Erythroblast (primary cell): ENCODE results near the gene TRIM46.
"Not testable (repeated sequence)": the region's sequence is repeated elsewhere in the genome, so short reads cannot be mapped to it uniquely, and the experiment has no call there.

Experiments used
- DNase-seq, 2 experiments: peaks; one replicate each; lab custom pipeline; 2025; lab: John Stamatoyannopoulos, UW
- GATA1 ChIP-seq: IDR thresholded peaks from 2 replicates; pipeline ENCODE4 v1.6.1; 2011; ENCODE audit warnings: low read depth, mild to moderate bottlenecking, control low read depth, low read length, moderate library complexity
- POLR2A ChIP-seq: IDR thresholded peaks from 2 replicates; pipeline ENCODE4 v1.6.1; 2011; ENCODE audit warnings: mild to moderate bottlenecking, low read length

Gene TRIM46

DNA sequence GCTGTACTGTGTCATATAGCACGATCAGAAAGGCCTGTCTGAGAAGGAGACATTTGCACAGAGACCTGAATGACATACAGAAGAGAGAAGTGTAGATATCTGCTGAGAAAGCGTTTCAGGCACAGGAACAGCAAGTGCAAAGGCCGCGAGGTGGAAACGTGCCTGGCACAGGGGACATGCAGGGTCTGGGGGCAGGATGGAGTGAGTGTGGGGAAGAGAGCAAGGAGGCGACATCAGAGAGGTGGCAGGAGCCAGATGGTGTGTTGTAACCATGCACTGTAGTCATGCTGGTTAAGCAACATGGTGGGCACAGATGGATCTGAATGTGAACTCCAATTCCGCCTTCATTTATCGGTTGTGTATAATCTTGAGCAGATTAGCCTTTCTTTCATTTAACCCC is 13.5 kb upstream of the TRIM46 start:
- DNase-seq: no peak
- TF ChIP-seq GATA1: no peak
- no peak for TF ChIP-seq POLR2A

DNA sequence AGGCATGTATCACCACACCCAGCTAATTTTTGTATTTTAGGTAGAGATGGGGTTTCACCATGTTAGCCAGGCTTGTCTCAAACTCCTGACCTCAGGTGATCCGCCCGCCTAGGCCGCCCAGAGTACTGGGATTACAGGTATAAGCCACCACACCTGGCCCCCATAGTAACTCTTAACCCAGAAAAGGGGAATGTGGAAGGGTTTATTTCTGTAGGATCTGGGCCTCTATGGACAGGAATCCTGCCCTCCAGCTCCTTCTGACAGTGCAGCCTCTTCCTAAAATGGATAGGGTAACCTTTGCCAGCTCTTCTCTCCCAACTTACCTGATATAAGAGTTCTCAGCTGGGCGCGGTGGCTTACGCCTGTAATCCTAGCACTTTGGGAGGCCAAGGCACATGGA is 11.0 kb upstream of the TRIM46 start:
- not testable (repeated sequence) for DNase-seq

DNA sequence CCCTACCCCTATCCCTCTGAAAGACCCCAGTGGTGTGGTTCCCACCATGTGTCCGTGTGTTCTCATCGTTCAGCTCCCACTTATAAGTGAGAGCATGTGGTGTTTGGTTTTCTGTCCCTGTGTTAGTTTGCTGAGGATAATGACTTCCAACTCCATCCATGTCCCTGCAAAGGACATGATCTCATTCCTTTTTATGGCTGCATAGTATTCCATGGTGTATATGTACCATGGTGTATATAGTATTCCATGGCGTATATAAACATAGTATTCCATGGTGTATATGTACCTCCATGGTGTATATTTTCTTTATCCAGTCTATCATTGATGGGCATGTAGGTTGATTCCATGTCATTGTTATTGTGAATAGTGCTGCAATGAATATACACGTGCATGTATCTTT is 9.9 kb upstream of the TRIM46 start:
- DNase-seq: not testable (repeated sequence)

DNA sequence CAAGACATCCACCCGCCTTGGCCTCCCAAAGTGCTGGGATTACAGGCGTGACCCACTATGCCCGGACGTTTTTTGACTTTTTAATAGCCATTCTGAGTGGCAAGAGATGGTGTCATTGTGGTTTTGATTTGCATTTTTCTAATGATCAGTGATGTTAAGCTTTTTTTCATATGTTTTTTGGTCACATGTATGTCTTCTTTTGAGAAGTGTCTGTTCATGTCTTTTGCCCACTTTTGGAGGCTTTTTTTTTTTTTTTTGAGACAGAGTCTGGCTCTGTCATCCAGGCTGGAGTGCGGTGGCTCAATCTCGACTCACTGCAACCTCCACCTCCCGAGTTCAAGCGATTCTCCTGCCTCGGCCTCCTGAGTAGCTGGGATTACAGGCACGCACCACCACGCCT is 9.0 kb upstream of the TRIM46 start:
- not testable (repeated sequence) for DNase-seq

DNA sequence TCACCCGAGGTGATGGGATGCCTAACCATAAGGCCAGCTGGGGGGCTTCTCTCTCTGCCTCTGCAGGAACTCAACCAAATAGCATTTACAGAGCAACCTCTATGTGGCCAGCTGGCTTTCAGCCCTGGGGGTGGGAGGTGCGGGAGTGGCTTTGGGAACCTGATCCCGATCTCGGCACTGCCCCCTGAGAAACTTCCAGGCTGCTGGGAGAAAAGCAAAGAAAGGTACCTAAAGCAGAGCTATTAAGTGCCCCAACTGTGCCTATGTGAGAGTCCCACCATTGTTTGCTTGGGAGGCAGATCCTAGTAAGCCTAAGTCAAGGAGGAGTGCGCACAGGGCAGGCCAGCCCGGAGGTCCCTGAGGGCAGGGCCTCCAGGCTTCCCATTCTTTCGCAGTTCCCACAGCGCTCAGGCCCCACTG is 7.6 kb upstream of the TRIM46 start:
- TF ChIP-seq POLR2A (no peak), GATA1 (no peak)
- DNase-seq: no peak

DNA sequence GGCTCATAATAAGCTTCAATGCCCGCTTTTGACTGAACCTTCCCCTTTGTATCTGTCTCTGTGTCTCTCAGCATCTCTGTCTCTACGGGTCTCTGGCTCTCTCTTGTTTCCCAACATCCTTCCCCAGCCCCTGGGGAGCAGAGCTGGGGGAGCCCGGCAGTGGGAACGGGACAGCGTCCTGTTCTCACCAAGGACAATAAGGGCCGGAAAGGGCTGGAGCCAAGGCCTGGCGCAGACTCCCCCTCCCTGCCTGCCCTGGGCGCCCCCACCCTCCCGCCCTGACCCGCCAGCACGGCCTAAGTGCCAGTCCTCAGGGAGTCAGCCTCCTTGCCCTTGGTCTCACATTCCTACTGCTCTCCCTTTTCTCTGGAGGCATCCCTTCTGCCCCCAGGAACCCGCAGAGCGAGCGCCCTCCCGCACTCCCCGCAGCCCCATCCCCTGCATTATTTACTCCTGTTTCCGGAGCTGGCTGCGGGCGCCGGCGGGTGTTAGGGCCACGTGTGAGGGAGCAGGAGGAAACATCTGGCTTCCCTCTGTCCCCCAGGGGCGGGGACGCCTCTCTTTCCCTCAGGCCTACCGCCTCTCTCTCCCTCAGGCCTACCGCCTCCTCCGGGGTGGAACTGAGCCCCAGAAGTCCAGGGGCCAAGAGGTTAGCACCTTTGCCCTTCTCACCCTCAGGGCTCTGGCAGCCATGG is 7.0 kb upstream of the TRIM46 start:
- DNase-seq: no peak
- no peak for TF ChIP-seq POLR2A
- no peak for TF ChIP-seq GATA1

DNA sequence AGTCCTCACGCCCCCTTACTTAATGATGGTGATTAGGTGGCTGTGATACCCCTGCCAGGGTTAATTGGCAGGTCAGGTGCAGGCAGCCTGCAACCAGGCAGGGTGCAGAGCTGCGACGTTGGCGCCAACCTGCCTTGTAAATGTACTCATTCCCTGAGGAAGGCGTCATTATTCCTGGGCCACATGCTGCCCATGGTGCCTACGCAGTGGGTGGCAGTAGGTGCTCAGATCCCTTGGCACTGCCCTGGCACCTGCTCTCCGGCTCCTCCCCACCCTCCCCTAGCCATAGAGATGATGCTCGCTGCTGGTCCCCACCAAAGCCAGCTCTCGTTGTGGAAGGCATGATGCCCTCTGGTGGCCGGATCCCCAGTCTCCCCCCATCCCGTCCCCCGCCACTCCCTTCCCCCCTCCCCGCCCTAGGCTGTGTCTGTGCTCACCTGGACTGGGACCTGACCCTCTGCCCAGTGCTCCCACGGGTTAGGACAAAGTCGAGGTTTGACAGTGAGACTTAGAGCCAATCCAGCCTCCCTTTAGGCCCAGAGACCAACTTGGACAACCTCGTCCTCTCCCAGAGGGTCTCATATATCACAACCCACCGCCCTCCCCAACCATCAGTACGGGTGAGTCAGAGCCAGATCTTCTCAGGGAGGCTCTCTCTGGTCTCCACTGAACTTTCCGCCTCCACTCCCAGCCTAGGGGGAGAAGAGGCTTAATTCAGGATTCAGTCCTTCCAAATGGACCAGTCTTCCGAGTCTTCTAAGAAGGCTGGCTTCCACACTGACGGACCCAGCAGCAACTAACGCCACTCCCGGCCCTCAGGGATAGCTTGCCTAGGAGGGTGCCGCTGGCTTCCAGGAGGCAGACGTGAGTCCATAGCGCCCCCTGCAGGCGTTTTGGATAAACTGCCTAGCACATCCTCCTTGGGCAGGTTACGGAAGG is 6.2 kb upstream of the TRIM46 start:
- peak; percentile 88 to 94 for DNase-seq
- TF ChIP-seq GATA1 (no peak), POLR2A (no peak)

DNA sequence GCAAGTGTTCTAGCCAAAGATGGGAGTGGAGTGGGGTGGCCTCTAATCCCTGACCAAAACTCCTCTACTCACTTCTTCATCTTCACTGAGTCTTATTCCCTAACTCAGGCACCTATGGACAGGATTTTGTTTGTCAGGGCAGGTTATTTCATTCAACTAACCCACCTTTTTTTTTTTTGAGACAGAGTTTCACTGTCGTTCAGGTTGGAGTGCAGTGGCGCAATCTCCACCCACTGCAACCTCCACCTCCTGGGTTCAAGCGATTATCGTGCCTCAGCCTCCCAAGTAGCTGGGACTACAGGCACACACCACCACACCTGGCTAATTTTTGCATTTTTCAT is 5.6 kb upstream of the TRIM46 start:
- not testable (repeated sequence) for DNase-seq

DNA sequence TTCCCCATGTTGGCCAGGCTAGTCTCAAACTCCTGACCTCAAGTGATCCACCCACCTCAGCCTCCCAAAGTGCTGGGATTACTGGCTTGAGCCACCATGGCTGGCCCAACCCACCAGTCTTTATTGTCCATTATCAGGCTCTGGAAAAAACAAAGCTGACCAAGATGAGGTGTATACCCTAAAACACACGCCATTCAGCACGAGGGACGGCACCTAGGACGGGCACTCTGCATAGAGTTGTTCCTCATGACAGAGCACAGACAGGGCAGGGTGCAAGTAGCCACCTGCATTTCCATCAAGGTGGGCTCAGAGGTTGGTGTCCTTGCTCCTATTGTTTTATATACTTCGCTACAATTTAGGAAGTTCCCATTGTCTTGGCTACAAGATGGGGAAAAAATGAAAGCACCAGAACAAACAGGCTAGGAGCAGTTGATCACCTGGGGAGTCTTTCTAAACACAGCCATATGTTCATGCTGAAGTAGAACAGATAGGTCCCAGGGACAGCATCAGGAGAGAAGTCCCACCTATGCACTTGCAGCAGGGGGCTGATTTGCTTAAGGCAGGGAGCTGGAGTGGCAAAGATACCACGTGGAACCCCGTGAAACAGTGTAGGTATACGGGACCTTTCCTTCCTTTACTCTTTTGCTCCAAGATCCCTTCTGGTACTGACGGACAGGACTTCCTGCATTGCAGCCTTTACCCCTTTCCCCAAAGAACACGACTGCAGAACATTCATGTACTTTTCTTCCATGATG is 5.0 kb upstream of the TRIM46 start:
- no peak for TF ChIP-seq GATA1
- no peak for TF ChIP-seq POLR2A
- no peak for DNase-seq

DNA sequence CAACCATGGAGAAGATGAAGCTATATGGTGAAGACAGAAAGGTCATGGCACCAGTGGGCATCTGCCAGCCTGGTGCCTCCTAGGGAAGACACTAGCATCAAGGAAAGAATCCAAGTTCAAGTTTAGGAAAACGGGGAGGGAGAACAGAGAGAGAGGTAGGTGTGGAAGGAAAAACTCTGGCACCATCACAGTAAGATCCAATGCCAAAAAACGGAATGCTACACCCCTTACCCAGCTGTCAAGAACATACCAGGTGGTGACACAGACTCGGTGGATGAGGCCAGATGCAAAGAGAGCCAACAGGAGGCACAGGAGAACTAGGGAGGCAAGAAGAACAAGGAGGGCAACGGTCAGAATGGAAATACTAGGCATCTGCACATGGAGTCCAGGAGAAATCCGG is 4.1 kb upstream of the TRIM46 start:
- DNase-seq: no peak

DNA sequence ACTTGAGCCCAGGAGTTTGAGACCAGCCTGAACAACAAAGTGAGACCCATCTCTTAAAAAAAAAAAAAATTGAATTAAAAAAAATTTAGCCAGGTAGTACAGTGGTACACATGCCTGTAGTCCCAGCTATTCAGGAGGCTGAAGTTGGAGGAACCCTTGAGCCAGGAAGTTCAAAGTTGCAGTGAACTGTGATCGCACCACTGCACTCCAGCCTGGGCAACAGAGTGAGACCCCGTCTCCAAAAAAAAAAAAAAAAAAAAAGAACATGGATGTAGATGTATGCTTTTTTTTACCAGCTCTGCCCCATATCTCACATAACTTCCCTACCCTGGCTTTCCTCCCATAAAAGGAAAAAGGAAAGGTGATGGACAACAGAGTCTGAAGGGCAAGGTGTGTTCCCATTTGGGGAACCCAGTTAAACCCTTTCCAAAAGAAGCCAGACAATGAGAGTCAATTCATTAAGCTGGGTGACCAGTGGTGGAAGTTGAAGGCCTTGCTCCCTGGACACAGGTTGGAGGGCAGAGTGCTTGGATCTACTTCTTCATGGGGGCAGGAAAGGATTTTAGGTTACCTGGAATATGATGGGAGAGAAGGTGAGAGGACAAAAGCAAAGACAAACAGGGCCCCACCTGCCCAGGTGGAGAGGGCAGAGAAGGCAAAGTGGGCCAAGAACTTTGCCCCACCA is 3.4 kb upstream of the TRIM46 start:
- DNase-seq: no peak
- TF ChIP-seq GATA1 (no peak), POLR2A (no peak)

More for the DNA sequence above, 4.1 kb upstream of the TRIM46 start:
- TF ChIP-seq GATA1: no peak
- TF ChIP-seq POLR2A: no peak

DNA sequence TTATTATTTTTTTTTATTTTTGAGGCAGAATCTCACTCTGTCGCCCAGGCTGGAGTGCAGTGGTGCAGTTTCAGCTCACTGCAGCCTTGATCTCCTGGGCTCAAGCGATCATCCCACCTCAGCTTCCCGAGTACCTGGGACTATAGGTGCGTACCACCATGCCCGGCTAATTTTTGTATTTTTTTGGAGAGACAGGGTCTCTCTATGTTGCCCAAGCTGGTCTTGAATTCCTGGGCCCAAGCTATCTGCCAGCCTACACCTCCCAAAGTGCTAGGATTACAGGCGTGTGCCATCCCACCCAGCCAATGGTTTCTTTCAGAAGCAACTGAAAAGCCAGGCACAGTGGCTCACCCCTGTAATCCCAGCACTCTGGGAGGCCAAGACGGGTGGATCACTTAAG is 2.8 kb upstream of the TRIM46 start:
- TF ChIP-seq POLR2A: no peak
- no peak for TF ChIP-seq GATA1
- DNase-seq: no peak

DNA sequence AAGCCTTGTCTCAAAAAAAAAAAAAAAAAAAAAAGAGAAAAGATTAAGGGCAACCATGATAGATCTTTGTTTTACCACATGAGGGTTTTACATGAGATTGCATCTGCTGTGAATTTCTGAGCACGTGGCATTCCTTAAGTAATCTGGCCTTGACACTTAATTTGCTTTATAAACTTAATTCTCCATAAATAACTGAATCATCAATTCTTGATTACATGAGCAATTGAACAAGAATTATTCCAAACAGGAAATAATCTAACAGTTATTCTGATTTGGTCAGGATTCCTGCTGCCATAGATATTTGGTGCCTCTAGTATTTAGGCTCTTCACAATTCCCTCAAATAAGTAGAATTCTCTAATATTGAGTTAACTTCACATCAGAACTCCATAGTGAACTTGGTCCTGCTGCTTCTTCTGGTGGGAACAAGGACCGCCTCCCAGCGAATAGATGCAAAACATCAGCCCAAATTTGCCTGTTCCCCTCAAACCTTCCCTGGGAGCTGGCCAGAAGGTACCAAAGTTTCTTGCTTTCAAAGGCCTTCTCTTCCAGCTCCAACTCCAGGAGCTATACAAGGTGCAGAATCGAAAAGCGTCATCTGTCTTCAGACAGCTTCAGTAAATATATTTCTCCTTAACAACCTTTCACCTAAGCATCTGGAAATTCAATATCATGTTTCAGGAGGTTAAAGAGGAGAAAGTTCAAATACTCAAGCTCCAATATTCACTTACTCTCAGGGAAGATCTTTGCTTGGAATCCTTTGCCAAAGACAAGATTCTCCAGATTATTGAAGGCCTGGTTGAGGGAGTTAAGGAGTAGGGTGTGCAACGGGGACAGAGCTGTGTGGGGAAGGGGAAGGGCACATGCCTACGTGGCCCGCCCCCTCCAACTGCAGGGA is 1.6 kb upstream of the TRIM46 start:
- no peak for DNase-seq
- TF ChIP-seq POLR2A (no peak), GATA1 (no peak)
